Activated naive CD8-positive, alpha-beta T cell treated with anti-CD3 and anti-CD28 coated beads for 36 hours (primary cell): ENCODE data around the gene KDELR3. TPM values are rescaled to one million over a fixed set of nuclear protein-coding genes. Genes with fewer than 3 reads are reported as not detected.

Source experiments
- DNase-seq: peaks from one replicate; pipeline ENCODE4 v3.0.0; 2021
- H3K27ac Mint-ChIP-seq: one replicate; pipeline ENCODE4 v1.8.0; 2022; ENCODE audit warnings: mild to moderate bottlenecking, moderate library complexity, mixed read lengths
- H3K27me3 Mint-ChIP-seq: one replicate; pipeline ENCODE4 v1.8.0; 2022; ENCODE audit warnings: mild to moderate bottlenecking, mixed read lengths
- H3K36me3 Mint-ChIP-seq: one replicate; pipeline ENCODE4 v1.8.0; 2021; ENCODE audit warnings: mild to moderate bottlenecking, mixed read lengths
- H3K4me1 Mint-ChIP-seq: one replicate; pipeline ENCODE4 v1.8.0; 2021; ENCODE audit warnings: mixed read lengths
- H3K4me3 Mint-ChIP-seq: one replicate; pipeline ENCODE4 v1.8.0; 2022; ENCODE audit warnings: mild to moderate bottlenecking, moderate library complexity, mixed read lengths
- H3K9me3 Mint-ChIP-seq: one replicate; pipeline ENCODE4 v1.8.0; 2022; ENCODE audit warnings: mixed read lengths
- total RNA-seq, 2 experiments: library from RNA; stranded (reverse); gene quantifications; one replicate each; pipeline ENCODE4 v1.2.3, GENCODE V29; 2021

Gene KDELR3
- total RNA-seq: 1 to 10 TPM in 1 of 2 experiments, under 1 TPM in 1; 0.72 to 1.3 TPM

DNA sequence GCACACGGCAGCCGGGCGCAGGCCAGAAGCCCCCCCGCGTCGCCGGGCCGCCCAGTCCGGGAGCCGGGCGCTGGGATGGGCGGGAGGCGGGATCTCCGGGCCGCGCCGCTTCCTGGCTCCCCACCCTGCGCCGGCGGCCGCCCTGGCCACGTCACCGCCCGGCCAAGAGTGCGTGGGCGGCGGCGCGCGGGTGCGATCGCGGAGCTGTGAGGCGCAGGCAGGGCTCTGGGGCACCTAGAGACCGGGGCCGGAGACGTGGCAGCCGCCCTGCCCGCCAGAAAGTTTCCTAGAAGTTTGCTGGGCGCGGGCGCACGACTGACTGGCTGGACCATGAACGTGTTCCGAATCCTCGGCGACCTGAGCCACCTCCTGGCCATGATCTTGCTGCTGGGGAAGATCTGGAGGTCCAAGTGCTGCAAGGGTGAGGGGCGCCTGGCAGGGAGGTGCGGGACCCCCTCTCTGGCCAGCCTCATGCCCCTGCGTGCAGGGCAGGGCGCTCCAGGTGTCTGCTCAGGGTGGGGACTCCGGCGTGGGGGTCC lies at the start of gene KDELR3:
Gene KDELR3, plus strand, starts transcription at position 193 of the 539 bp plus-strand sequence. Its CDS starts 138 bp downstream, at position 331.
- H3K4me1 Mint-ChIP-seq: peaks cover 7% of the 10 kb centered on the region
- H3K4me3 Mint-ChIP-seq: peak within 1 kb of the TSS; percentile 63
- H3K36me3 Mint-ChIP-seq: no peaks in the 10 kb centered on the region
- peak; percentile 87 for DNase-seq
- no peaks in the 10 kb centered on the region for H3K9me3 Mint-ChIP-seq
- H3K27ac Mint-ChIP-seq: no peak within 1 kb of the TSS
- H3K27me3 Mint-ChIP-seq: peaks cover 52% of the 10 kb centered on the region

DNA sequence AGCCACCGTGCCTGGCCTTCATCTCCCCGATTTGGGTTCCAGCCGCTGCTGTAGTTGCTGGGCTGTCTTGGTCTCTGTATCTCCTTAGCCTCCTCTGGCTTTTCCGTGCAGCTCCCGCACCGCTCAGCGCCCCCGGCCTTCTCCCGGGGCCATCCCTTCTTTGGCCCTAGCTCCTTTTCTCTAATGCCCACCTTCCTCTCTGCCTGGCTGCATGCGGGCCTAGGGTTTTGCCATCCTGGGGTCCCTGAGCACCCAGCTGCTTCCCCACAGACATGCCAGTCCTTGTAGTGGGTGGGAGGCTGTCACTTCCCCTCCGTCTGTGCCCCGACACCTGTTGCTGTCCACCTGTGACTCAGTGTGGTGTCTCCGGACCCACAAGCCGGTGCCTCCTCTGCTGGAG lies 49.3 kb upstream of the KDELR3 start:
- Mint-ChIP-seq H3K27me3 (no peaks in the 10 kb centered on the region), H3K4me1 (no peaks in the 10 kb centered on the region), H3K27ac (no peak overlapping the region), H3K9me3 (no peaks in the 10 kb centered on the region), H3K4me3 (no peak overlapping the region), H3K36me3 (no peaks in the 10 kb centered on the region)
- no peak for DNase-seq

DNA sequence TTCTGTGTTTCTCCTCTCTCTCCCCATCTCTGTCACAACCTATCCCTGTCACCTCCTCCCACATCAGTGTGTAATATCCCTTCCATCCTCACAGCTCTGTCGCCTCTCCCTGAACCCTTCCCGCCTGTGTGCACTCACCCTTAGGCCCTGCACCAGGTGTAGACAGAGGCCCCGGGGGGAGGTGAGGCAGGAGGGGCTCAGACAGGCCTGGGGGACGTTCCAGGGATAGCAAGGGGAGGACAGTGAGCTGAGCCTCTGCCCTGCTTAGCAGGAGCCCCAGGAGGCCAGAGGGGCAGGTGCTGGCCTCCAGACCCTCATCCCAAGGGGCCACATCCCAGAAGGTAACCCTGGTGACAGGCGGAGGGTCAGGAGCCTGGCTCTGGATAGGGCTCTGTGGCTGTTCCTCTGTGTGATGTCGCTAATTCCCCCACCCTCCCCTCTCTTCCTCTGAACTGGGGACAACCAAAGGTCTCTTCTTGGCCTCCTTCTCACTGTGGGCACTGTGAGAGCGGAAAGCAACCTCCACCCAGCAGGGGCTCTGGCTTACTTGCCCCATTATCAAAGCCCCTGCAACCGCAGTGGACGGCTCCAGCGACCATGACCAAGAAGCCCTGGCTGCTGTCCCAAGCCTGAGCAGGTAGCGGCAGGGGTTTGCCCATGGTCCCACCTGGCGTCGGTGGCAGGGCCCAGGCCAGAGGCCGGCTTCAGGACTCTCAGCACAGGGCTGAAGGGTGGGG lies 48.6 kb upstream of the KDELR3 start:
- Mint-ChIP-seq H3K4me3 (no peak overlapping the region), H3K27ac (no peak overlapping the region), H3K9me3 (no peaks in the 10 kb centered on the region), H3K36me3 (no peaks in the 10 kb centered on the region), H3K4me1 (no peaks in the 10 kb centered on the region), H3K27me3 (no peaks in the 10 kb centered on the region)
- no peak for DNase-seq

DNA sequence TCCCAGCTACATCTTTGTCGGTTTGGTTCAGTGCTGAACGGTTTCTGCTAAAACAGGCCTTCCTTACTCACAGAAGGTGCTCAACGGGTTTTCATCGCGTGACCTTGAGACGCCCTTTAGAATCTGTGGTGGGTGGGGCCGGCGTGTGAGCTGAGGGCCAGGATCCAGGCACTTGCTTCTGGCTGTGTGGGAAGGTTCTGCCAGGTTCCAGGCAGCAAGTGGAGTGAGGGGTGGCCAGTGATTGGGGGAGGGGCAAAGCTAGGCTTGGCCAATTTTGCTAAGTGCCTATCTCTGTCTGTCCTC lies 48.1 kb upstream of the KDELR3 start:
- no peaks in the 10 kb centered on the region for H3K9me3 Mint-ChIP-seq
- no peaks in the 10 kb centered on the region for H3K4me1 Mint-ChIP-seq
- no peaks in the 10 kb centered on the region for H3K36me3 Mint-ChIP-seq
- DNase-seq: no peak
- H3K27me3 Mint-ChIP-seq: no peaks in the 10 kb centered on the region
- H3K4me3 Mint-ChIP-seq: no peak overlapping the region
- no peak overlapping the region for H3K27ac Mint-ChIP-seq

DNA sequence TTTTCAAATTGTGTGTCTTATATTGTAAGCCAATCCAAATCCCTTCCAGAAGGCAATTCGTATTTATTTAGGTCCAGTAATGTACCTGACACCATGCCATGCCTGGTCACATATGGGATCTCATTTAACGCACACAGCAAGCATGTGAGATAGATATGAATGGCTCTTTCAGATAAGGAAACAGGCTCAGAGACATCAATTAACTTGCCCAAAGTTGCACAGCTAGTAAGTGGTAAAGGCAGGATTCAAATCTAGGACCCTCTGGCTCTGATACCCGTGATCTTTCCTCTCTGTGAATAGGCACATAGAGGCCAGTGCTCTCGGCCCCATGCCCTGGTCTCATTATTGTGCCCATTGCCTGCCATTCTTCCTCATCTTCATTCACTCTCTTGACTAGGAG lies 47.2 kb upstream of the KDELR3 start:
- H3K27ac Mint-ChIP-seq: no peak overlapping the region
- H3K36me3 Mint-ChIP-seq: no peaks in the 10 kb centered on the region

DNA sequence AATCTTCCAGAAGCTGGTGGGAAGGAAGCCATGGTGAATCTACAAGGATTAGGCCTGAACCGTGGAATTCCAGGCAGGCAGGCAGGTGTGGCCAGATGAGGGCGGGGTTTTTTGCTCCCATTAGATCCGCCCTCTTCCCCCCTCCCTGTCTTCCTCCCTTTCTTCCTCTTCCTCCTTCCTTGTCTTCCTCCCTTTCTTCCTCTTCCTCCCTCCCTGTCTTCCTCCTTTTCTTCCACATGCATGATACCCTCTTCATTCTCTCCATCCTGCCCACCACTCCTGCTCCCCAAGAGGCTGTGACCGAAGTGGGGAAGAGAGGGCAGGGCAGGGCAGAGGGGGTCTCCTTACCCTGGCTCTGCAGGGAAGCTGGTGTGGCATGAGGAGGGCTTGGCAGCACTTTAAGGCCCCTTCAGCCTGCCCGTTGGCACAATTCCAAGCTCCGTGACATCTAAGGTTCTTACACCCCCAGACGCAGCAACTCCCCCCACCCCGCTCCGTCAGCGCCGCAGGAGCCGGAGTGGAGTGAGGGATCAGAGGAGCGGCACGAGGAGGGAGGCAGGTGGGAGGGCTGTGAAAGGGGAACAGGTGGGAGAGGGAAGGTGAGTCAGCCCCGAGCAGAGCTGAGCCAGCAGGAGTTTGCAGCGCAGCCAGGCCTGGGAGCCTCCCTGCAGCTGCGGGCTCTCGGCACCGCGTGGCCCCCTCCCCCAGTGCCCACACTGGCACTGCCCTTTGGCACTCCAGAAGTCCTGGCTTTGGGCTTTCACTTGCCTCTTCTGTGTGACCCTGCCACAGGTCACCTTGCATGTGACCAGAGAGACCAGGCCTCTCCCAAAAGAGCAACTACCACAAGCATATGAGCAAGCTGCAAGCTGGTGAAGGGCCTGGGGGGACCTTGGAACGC lies 45.0 kb upstream of the KDELR3 start:
- H3K27ac Mint-ChIP-seq: no peak overlapping the region
- no peak overlapping the region for H3K4me3 Mint-ChIP-seq
- no peaks in the 10 kb centered on the region for H3K36me3 Mint-ChIP-seq

More for the DNA sequence above, 47.2 kb upstream of the KDELR3 start:
- H3K4me1 Mint-ChIP-seq: no peaks in the 10 kb centered on the region
- H3K9me3 Mint-ChIP-seq: no peaks in the 10 kb centered on the region
- DNase-seq: no peak
- H3K4me3 Mint-ChIP-seq: no peak overlapping the region
- no peaks in the 10 kb centered on the region for H3K27me3 Mint-ChIP-seq

DNA sequence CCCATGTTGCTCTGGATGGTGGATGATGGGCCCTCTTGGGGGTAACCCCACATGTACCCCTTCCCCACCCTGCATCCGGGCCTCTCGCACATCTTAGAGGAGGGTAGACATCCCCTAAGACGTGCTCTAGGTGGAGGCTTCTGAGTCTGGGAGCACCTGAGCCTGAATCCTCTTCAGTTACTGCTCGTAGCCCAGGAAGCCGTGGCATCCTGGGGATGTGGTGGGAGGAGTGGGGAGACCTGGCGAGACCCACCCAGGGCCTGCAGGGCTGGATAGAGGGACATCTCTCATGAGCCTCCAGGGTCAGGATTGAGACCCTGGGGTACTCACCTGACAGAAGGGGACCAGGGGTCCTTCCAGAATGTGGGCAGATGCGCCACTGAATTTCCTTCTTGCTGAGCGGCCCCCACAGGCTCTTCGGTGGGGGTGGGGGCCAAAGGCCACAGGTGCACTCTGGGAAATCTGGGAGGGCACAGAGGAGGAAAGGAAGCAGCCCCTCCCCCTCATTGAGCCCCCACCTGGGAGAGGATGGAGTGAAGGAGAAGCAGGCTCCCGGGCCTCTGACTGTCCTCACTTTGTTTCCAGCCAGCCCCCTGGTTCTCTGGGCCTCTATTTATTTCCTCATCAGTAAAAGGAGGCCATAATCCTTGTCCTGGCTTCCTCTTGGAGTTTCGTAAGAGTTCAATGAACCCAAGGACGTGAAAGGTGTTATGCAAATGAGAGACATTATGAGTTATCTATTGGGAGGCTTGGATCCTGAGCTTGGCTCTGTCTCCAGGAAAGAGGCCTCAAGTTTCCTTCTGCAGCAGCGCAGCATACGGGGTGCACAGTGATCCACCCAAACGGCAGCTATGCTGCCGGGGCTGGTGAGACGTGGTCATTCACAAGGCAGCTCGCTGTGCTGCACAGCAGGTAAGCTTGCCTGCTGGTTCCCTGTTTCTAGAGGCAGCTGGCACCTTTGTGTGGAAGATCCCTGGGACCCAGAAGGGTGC lies 44.1 kb upstream of the KDELR3 start:
- DNase-seq: no peak
- Mint-ChIP-seq H3K4me1 (no peaks in the 10 kb centered on the region), H3K9me3 (no peaks in the 10 kb centered on the region), H3K4me3 (no peak overlapping the region), H3K36me3 (no peaks in the 10 kb centered on the region), H3K27me3 (no peaks in the 10 kb centered on the region), H3K27ac (no peak overlapping the region)

More for the DNA sequence above, 45.0 kb upstream of the KDELR3 start:
- Mint-ChIP-seq H3K9me3 (no peaks in the 10 kb centered on the region), H3K27me3 (no peaks in the 10 kb centered on the region), H3K4me1 (no peaks in the 10 kb centered on the region)
- no peak for DNase-seq

DNA sequence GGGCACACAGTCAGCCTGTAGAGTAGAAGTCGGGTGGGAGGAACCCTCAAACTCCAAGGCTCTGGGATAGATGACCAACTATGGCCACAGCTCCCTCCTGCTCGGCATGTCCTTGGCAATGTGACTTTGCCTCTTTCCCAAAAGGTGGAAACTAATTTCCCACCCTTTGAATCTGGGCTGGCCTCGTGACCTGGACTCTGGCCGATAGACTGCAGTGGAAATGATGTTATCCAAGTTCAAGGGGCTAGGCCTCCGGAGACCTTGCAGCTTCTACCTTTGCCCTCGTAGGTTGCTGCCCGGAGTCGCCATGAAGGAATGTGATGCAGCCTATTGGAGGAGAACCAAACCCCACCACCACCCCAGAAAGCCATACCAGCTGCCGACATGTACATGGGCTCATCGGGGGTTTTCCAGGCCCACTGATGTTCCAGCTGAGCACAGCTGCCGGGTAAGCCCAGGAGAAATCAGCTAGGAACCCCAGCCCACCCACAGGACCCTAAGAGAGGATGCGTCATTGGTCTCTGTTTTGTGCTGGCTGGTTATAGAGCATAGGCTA lies 43.3 kb upstream of the KDELR3 start:
- Mint-ChIP-seq H3K27ac (no peak overlapping the region), H3K4me1 (no peaks in the 10 kb centered on the region), H3K9me3 (no peaks in the 10 kb centered on the region), H3K4me3 (no peak overlapping the region), H3K36me3 (no peaks in the 10 kb centered on the region), H3K27me3 (no peaks in the 10 kb centered on the region)
- no peak for DNase-seq

DNA sequence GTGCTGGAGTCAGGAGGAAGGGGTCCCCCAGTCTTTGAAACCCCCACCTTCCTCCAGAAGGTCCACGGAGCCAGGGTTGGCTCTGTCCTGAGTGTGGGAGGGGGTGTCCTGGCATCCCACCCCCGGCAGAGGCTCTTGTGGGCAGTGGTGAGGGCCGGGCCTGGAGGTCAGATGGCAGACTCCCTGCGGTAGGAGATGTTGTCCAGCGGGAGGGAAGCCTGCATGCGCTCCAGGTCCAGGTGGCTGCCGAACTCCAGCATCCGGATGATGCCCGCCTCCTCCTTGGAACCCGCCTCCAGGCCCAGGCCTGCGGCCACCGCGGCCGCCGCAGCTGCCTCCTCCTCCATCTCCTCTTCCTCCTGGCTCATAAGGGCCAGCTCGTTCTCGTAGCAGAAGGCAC lies 41.3 kb upstream of the KDELR3 start:
- H3K36me3 Mint-ChIP-seq: no peaks in the 10 kb centered on the region
- H3K27me3 Mint-ChIP-seq: no peaks in the 10 kb centered on the region
- H3K4me3 Mint-ChIP-seq: no peak overlapping the region
- H3K9me3 Mint-ChIP-seq: no peaks in the 10 kb centered on the region
- no peak for DNase-seq
- no peak overlapping the region for H3K27ac Mint-ChIP-seq
- no peaks in the 10 kb centered on the region for H3K4me1 Mint-ChIP-seq

DNA sequence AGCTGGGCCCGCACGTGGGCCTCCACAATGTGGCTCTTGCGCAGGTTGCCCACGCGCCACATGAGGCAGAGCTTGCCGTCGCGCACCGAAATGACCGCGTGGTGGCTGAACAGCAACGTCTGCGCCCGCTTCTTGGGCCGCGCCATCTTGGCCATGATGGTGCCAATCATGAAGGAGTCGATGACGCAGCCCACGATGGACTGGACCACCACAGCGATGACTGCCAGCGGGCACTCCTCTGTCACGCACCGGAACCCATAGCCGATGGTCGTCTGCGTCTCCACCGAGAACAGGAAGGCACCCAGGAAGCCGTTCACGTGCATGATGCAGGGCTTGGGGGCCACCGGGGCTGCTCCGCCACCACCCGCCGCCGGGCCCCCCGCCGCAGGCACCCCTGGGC lies 40.4 kb upstream of the KDELR3 start:
- no peaks in the 10 kb centered on the region for H3K9me3 Mint-ChIP-seq
- no peak for DNase-seq
- no peak overlapping the region for H3K27ac Mint-ChIP-seq
- H3K4me3 Mint-ChIP-seq: no peak overlapping the region
- H3K27me3 Mint-ChIP-seq: no peaks in the 10 kb centered on the region
- H3K36me3 Mint-ChIP-seq: no peaks in the 10 kb centered on the region
- no peaks in the 10 kb centered on the region for H3K4me1 Mint-ChIP-seq

DNA sequence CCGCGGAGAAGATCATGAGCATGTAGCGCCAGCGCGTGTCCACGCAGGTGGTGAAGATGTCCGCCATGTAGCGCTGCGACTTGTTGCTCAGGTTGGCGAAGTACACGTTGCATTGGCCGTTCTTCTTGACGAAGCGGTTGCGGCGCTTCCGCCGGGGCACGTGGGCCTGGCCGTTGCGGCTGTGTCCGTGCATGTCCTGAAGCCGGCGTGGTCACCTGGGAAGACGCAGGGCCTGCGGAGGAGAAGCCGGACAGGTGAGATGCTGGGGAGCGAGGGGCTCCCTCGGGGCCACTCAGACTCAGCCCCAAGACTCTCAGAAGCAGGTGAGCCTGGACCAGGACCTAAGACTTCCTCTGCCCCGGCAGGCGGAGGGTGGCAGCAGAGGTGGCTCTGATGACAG lies 40.0 kb upstream of the KDELR3 start:
- H3K27ac Mint-ChIP-seq: no peak overlapping the region
- H3K36me3 Mint-ChIP-seq: no peaks in the 10 kb centered on the region
- no peak overlapping the region for H3K4me3 Mint-ChIP-seq
- no peaks in the 10 kb centered on the region for H3K9me3 Mint-ChIP-seq
- DNase-seq: no peak
- no peaks in the 10 kb centered on the region for H3K27me3 Mint-ChIP-seq
- no peaks in the 10 kb centered on the region for H3K4me1 Mint-ChIP-seq

DNA sequence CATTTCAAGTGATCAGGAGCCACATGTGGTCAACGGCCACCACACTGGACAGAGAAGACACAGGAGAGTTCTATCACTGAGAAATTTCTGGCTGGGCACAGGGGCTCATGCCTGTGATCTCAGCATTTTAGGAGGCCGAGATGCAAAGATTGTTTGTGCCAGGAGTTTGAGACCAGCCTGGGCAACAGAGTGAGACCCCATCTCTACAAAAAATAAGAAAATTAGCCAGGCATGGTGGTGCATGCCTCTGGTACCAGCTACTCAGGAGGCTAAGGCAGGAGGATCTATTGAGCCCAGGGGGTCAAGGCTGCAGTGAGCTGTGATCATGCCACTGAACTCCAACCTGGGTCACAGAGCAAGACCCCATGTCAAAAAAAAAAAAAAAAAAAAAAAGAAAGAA lies 39.2 kb upstream of the KDELR3 start:
- Mint-ChIP-seq H3K4me3 (no peak overlapping the region), H3K27ac (no peak overlapping the region), H3K9me3 (no peaks in the 10 kb centered on the region), H3K27me3 (no peaks in the 10 kb centered on the region), H3K36me3 (no peaks in the 10 kb centered on the region), H3K4me1 (no peaks in the 10 kb centered on the region)
- no peak for DNase-seq

DNA sequence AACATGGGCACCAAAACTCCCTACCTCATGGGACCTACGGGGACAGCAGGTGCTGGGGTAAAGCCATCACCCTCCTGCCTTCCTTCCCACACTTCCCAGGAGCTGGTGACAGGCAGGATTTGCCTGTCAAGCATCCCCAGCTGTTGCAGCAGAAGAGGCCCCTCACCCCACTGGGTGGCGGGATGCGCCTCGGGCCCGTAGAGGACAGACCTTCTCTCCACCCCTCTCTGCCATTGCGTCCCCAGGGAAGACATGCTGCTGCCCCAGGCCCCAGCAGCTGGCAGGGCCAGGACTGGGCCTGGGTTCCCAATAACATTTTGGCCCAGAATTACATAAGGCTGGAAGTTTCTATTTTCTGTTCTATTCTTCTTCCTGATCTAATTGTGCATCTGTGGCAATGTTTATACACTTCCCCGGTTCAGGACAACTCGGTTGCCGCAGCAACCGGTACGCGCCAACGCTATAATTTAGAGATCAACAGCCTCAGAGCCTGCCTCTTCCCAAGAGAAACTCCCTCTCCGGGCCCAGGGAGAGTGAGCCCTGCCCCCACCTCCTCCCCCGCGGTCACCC lies 38.3 kb upstream of the KDELR3 start:
- Mint-ChIP-seq H3K27ac (no peak overlapping the region), H3K9me3 (no peaks in the 10 kb centered on the region), H3K4me3 (no peak overlapping the region), H3K36me3 (no peaks in the 10 kb centered on the region), H3K27me3 (no peaks in the 10 kb centered on the region), H3K4me1 (no peaks in the 10 kb centered on the region)
- no peak for DNase-seq

DNA sequence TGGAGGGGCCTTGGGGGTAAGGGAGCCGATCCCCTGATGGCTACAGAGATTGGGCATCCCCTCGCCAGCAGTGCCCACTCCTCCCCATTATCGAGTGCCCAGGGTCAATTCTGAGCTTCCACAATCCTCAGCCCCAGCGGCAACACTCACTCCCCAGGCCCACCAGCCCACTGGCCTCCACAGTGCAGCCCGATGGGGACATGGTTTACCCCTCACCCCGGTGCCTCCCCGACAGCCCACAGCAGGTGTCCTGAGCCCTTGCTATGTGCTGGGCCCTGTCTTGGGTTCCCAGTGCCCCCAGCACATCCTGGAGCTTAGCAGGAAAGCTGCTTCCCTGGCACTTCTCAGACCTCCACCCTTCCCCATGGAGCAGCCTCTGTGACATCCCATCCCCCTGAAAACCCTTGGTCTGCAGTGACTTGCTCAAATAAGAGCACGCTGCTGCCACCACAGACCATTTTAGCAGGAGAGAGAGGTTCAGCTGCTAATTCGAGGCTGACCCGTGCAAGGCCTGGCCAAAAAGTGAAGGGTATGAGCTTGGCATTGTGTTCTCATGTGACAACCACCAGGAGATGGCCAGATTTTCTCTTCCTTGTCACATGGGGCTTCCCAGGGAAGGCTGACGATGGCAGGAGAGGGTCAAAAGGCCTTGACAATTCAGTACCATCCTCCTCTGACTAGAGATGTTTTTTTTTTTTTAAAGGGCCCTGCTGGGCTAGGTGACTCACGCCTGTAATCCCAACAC lies 36.5 kb upstream of the KDELR3 start:
- no peak overlapping the region for H3K4me3 Mint-ChIP-seq
- no peaks in the 10 kb centered on the region for H3K36me3 Mint-ChIP-seq
- no peaks in the 10 kb centered on the region for H3K27me3 Mint-ChIP-seq
- no peak for DNase-seq
- no peaks in the 10 kb centered on the region for H3K4me1 Mint-ChIP-seq
- no peak overlapping the region for H3K27ac Mint-ChIP-seq
- no peaks in the 10 kb centered on the region for H3K9me3 Mint-ChIP-seq
